ENCODE data around the gene PHAF1.

DNA sequence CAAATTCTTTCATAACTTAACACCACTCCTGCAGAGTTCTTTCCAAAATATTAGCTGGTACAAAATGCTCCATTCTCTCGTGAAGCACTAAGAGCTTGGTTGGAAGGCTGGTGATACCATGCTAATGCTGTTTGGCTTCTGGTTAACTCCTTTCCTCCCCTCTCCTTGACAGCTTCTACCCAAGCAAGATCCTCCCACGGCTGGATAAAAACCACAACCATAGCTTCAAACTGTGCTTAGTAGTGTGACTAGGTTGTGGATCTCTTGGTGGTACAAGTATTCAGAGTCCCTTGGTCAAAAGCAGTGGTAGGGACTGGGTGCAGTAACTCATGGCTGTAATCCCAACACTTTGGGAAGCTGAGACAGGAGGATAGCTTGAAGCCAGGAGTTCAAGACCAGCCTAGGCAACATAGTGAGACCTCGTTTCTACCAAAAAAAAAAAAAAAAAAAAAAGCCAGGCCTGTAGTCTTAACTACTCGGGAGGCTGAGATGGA, 2.3 kb downstream of the PHAF1 start:
- TF ChIP-seq CTCF (IDR thresholded peaks at IDR 0.05) (no peak), POLR2A (IDR thresholded peaks at IDR 0.05) (no peak)
